Naive B cell (primary cell): ENCODE data around the gene NGF. TPM values are rescaled to one million over a fixed set of nuclear protein-coding genes. Genes with fewer than 3 reads are reported as not detected.

Experiments used
- ATAC-seq, 2 donors: fragments of 150-1000 bp; cut with Tn5 transposase; 2 replicates each; pipeline ENCODE4 v1.10.0; 2021; ENCODE audit warnings: low read depth in 2 of 2, mild to moderate bottlenecking in 2 of 2, moderate library complexity in 2 of 2
- DNase-seq: peaks from one replicate; pipeline ENCODE4 v3.0.0; 2022
- H3K27ac Mint-ChIP-seq, 6 donors: one replicate each; pipeline ENCODE4 v1.8.0; 2020 to 2022; ENCODE audit warnings: mild to moderate bottlenecking in 6 of 6, mixed read lengths in 6 of 6, moderate library complexity in 5 of 6, inconsistent platforms in 2 of 6
- H3K27me3 Mint-ChIP-seq, 3 donors: one replicate each; pipeline ENCODE4 v1.8.0; 2021 to 2022; ENCODE audit warnings: mixed read lengths in 3 of 3, mild to moderate bottlenecking in 1 of 3
- H3K36me3 Mint-ChIP-seq, 2 donors: one replicate each; pipeline ENCODE4 v1.8.0; 2020 to 2022; ENCODE audit warnings: mixed read lengths in 2 of 2, inconsistent platforms in 1 of 2, mild to moderate bottlenecking in 1 of 2
- H3K4me1 Mint-ChIP-seq, 3 donors: one replicate each; pipeline ENCODE4 v1.8.0; 2020 to 2022; ENCODE audit warnings: mixed read lengths in 3 of 3, inconsistent platforms in 1 of 3, mild to moderate bottlenecking in 1 of 3, moderate library complexity in 1 of 3
- H3K4me3 Mint-ChIP-seq, 8 donors: one replicate each; pipeline ENCODE4 v1.8.0; 2020 to 2022; ENCODE audit warnings: mild to moderate bottlenecking in 8 of 8, mixed read lengths in 8 of 8, moderate library complexity in 8 of 8, inconsistent platforms in 2 of 8
- H3K9me3 Mint-ChIP-seq, 7 donors: one replicate each; pipeline ENCODE4 v1.8.0; 2020 to 2022; ENCODE audit warnings: mixed read lengths in 7 of 7, mild to moderate bottlenecking in 5 of 7, inconsistent platforms in 2 of 7, moderate library complexity in 1 of 7
- polyA plus RNA-seq, 6 donors: library from polyadenylated mRNA; unstranded; fragments of 300-500 nt; fragmentation: Illumina TruSeq; gene quantifications; one replicate each; pipeline ENCODE4 v1.2.3, GENCODE V29; 2021; ENCODE audit warnings: low read depth in 6 of 6

NGF gene
- polyA plus RNA-seq, 6 donors from 2014 or later = not detected

DNA sequence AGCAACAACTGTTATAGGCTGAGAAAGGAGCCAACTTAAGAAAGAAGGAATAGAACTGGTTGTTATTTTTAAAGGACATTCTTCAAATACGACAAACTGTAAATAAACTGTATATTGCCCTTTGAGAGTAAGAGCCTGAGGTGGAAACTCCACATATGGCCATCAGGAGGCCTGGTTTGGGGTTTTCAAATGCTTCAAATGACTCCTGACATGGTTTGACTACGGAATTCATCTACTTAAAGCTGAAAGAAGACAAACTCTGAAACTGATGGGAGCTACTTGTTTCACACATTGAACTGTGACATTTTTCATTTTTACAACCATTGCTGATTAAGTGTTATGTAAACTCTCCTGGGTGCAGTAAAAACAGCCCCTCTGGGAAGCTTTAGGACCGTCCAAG is 59.8 kb downstream of the NGF start:
- Mint-ChIP-seq H3K4me3 (no peak overlapping the region), H3K9me3 (peaks cover 0 to 17% (median 4%) of the 10 kb centered on the region in 7 donors), H3K36me3 (no peaks in the 10 kb centered on the region), H3K27me3 (peaks cover 0 to 5% (median 0%) of the 10 kb centered on the region in 3 donors), H3K4me1 (no peaks in the 10 kb centered on the region), H3K27ac (no peak overlapping the region)
- ATAC-seq = no peak
- DNase-seq = no peak

DNA sequence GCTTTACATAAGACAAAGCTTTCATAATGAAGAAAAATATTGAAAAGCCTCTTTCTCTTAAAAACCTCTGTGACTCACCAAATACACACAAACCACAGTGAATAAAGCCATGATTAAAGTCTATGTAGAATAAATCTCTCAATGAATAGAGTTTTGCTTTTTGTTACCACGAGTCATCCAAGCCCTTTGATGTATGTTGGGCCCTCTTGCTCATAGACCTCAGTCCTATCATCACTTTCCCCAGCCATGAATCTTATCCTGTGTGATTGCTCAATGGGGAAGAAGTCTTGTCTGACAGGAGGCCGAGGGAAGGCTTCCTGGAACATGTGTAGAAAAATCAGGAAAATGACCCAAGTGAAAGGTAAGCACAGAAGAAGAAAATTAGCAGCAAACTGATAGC is 60.8 kb downstream of the NGF start:
- Mint-ChIP-seq H3K27ac (no peak overlapping the region), H3K27me3 (peaks cover 3 to 8% (median 5%) of the 10 kb centered on the region in 3 donors), H3K4me1 (no peaks in the 10 kb centered on the region), H3K36me3 (no peaks in the 10 kb centered on the region), H3K9me3 (peaks cover 0 to 17% (median 4%) of the 10 kb centered on the region in 7 donors), H3K4me3 (no peak overlapping the region)
- ATAC-seq (no peak), DNase-seq (no peak)

DNA sequence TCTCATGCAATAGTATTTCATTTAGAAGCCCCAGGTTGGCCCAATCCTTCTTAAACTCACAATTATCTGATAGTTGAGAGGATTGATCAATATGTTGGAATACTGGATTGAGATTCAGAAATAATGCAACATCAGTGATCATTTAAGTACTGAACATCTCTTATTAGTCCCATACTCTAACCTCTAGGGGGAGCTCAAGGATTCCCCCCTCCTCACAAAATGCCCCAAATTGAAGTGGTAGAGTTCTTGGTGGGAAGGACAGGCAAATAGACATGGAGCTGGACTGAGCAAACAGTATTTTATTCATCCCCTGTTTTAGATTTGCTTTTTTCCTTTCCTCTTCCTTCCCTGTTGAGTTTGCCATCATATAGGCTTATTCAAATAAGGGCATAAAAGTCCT is 62.8 kb downstream of the NGF start:
- no peaks in the 10 kb centered on the region for H3K36me3 Mint-ChIP-seq
- H3K4me1 Mint-ChIP-seq = no peaks in the 10 kb centered on the region
- H3K9me3 Mint-ChIP-seq = peaks cover 0 to 17% (median 4%) of the 10 kb centered on the region in 7 donors
- H3K27ac Mint-ChIP-seq = no peak overlapping the region
- H3K4me3 Mint-ChIP-seq = no peak overlapping the region
- H3K27me3 Mint-ChIP-seq = peaks cover 5 to 10% (median 8%) of the 10 kb centered on the region in 3 donors
- ATAC-seq (no peak), DNase-seq (no peak)

DNA sequence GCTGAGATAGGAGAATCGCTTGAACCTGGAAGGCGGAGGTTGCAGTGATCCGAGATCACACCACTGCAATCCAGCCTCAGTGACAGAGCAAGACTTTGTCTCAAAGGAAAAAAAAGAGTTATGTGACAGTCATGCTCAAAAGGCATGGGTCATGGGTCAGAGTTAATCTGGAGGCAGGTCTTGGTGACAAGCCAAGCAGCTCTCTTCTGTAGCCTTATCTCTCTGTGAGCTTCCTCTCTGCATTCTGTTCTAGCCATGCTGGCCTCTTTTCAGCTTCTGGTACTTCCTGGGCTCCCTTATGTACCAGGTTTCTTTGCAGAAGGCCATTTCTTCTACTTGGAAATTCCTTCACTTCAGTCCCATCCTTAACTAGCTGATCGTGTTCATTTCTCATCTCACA is 63.6 kb downstream of the NGF start:
- Mint-ChIP-seq H3K36me3 (no peaks in the 10 kb centered on the region), H3K4me1 (no peaks in the 10 kb centered on the region), H3K9me3 (peaks cover 0 to 17% (median 4%) of the 10 kb centered on the region in 7 donors), H3K4me3 (no peak overlapping the region), H3K27ac (no peak overlapping the region), H3K27me3 (peaks cover 5 to 10% (median 8%) of the 10 kb centered on the region in 3 donors)
- DNase-seq (no peak), ATAC-seq (no peak)

DNA sequence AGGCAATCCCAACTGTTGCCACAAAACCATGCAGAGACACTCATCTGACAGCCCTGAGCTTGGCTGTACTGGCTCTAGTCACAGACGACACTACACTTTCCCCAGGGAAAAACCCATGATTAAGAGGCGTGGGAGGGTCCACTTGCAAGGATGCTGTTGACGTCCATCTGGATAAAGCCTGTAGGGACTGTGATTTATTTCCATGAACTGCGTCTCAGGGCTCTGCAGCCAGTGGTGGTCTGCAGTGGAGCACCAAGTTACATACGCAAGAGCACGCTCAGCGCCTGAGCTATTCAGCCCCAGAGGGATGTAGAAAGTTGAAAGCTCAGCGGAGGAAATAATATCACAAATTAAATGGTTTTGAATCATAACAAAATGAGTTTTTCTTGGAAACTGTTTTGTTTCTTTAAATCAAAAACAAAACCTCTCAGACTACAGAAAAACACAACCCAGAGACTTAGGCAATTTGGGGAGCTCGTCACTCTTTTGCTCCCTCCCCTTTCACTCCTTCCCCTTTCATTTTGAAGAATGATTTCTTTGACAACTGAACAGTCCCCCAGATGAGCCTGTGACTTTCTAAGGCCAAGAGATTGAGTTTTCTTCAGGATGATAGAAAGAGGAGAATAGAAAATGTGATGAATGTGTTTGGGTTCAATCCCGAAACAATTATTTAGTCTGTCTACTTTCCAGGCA is 71.2 kb downstream of the NGF start:
- Mint-ChIP-seq H3K36me3 (no peaks in the 10 kb centered on the region), H3K9me3 (peaks cover 0 to 5% (median 0%) of the 10 kb centered on the region in 7 donors), H3K27me3 (peaks cover 7 to 18% (median 14%) of the 10 kb centered on the region in 3 donors), H3K27ac (no peak overlapping the region), H3K4me1 (no peaks in the 10 kb centered on the region), H3K4me3 (no peak overlapping the region)
- no peak for ATAC-seq
- DNase-seq = no peak

DNA sequence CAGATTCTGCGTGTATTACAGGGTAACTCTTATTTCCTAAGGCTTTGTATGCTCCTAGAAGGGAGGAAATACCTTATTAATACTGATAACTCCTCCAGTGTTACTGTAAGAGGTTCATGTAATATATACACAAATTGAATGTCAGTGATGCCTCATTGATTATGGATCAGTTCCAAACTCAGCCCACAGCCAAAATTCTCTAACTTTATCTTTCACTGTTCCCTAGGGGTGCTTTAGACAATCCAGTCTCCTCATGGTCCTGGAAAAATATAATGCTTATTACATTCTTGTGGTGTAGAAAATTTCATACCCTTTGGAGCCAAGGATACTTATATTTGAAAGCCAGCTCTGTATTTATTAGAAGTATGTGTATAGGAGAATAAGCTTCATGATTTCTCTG is 73.0 kb downstream of the NGF start:
- no peak overlapping the region for H3K4me3 Mint-ChIP-seq
- ATAC-seq = no peak
- H3K4me1 Mint-ChIP-seq = no peaks in the 10 kb centered on the region
- H3K27ac Mint-ChIP-seq = no peak overlapping the region
- peaks cover 7 to 18% (median 14%) of the 10 kb centered on the region in 3 donors for H3K27me3 Mint-ChIP-seq
- no peak for DNase-seq
- no peaks in the 10 kb centered on the region for H3K36me3 Mint-ChIP-seq
- H3K9me3 Mint-ChIP-seq = peaks cover 0 to 5% (median 0%) of the 10 kb centered on the region in 7 donors

DNA sequence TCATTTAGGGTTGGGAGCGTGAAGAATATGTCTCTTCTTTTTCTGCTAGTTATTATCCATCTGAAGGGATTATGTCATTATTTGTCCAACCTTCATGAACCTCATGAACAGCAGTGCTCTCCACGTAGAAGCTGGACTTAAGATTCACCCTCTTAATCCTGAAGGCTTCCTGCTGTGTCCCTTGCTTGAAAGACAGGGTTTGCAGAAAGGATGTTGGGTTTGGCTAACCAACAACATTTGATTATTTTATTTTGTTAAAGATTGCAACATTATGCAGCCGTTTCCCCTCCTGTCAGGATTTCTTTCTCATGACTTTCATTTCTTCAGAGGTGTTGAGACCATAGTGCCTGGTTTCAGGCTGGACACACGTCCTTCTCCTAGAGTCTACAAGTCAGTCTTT is 75.2 kb downstream of the NGF start:
- H3K36me3 Mint-ChIP-seq = peaks cover 0 to 9% of the 10 kb centered on the region in 2 donors
- H3K27ac Mint-ChIP-seq = no peak overlapping the region
- H3K9me3 Mint-ChIP-seq = peaks cover 5 to 13% (median 7%) of the 10 kb centered on the region in 7 donors
- DNase-seq (no peak), ATAC-seq (no peak)
- no peaks in the 10 kb centered on the region for H3K4me1 Mint-ChIP-seq
- no peak overlapping the region for H3K4me3 Mint-ChIP-seq
- H3K27me3 Mint-ChIP-seq = peaks cover 0 to 14% (median 7%) of the 10 kb centered on the region in 3 donors

DNA sequence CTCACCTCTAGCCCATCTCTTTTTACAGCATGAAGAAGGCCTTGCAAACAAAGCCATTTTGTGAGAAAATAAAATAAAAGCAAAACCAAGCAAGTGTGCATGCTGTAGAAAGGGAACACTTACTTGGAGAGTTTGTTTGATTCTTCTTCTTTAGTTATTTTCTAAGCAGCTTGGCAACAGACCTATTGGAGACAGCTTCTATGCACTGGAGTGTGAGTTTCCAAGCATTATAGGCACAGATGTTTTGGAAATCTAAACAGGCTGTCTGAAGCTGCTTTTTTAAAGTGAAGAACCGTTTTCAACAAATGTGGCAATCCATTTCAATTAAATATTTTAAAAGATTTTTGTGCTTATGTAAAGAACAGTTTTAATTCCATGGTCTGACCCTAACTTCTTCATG is 76.6 kb downstream of the NGF start:
- Mint-ChIP-seq H3K27ac (no peak overlapping the region), H3K4me3 (no peak overlapping the region), H3K36me3 (peaks cover 0 to 9% of the 10 kb centered on the region in 2 donors), H3K4me1 (no peaks in the 10 kb centered on the region), H3K27me3 (peaks cover 0 to 14% (median 7%) of the 10 kb centered on the region in 3 donors), H3K9me3 (peaks cover 5 to 20% (median 8%) of the 10 kb centered on the region in 7 donors)
- DNase-seq (no peak), ATAC-seq (no peak)

DNA sequence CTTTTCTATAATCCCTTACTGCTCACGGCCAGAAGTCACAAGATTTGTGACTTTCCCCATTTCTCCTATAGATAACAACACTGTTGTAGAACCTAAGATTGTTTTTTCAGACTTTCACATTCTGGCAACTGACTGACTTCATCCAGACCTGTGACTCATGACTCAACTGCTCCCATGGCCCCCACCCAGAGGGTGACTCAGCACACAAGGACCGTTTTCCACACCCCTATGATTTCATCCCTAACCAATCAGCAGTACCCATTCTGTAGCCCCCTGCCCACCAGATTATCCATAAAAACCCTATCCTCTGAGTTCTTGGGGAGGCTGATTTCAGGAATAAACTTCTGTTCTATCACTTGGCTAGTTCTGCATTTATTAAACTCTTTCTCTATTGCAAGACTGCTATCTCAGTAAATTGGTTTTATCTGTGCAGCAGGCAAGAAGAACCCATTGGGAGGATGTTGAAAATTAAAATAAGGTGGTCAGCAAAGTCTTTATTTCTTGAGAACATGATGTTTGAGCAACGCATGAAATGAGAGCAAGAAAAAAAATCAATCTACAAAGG is 79.7 kb downstream of the NGF start:
- ATAC-seq = no peak
- H3K36me3 Mint-ChIP-seq = peaks cover 0 to 9% of the 10 kb centered on the region in 2 donors
- H3K9me3 Mint-ChIP-seq = peaks cover 7 to 36% (median 11%) of the 10 kb centered on the region in 7 donors
- DNase-seq = no peak
- H3K4me3 Mint-ChIP-seq = no peak overlapping the region
- H3K4me1 Mint-ChIP-seq = no peaks in the 10 kb centered on the region
- H3K27me3 Mint-ChIP-seq = peaks cover 0 to 5% (median 0%) of the 10 kb centered on the region in 3 donors
- no peak overlapping the region for H3K27ac Mint-ChIP-seq

DNA sequence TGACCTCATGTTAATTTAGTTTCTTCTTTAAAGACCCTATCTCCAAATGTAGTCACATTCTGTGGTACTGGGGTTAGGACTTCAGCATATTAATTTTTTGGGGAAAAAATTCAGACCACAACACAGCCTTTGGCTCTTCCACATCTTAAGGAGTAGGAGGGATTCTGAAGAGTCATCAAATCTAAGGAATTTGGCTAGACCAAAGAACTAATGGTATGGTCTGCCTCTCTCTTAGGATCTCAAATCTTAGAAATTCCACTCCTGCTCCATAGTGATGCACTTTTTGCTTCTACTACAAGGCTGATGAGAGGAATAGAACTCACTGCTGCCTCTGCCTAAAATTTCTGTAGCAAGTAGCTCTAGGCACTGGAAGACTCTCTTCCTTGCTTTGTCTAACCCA is 80.5 kb downstream of the NGF start:
- peaks cover 7 to 38% (median 11%) of the 10 kb centered on the region in 7 donors for H3K9me3 Mint-ChIP-seq
- no peaks in the 10 kb centered on the region for H3K4me1 Mint-ChIP-seq
- no peak overlapping the region for H3K4me3 Mint-ChIP-seq
- H3K27me3 Mint-ChIP-seq = peaks cover 0 to 5% (median 0%) of the 10 kb centered on the region in 3 donors
- DNase-seq (no peak), ATAC-seq (no peak)
- peaks cover 0 to 9% of the 10 kb centered on the region in 2 donors for H3K36me3 Mint-ChIP-seq
- no peak overlapping the region for H3K27ac Mint-ChIP-seq

DNA sequence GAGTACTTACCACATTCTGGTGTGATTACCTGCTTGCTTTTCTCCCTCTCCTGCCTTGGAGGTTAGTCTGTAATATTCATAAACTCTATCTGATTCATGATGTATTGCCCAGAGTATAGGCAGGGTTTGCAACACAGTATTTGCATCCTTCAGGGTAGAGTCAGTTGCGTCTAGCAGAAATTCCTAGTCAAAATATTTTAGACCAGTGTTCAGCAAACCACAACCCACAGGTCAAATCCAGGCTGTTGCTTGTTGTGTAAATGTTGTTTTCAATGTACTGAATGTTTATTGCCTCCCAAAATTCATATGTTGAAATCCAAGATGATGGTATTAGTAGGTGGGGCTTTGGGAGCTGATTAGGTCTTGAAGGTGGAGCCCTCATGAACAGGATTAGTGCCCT is 82.9 kb downstream of the NGF start:
- Mint-ChIP-seq H3K4me1 (no peaks in the 10 kb centered on the region), H3K36me3 (peaks cover 0 to 9% of the 10 kb centered on the region in 2 donors)

DNA sequence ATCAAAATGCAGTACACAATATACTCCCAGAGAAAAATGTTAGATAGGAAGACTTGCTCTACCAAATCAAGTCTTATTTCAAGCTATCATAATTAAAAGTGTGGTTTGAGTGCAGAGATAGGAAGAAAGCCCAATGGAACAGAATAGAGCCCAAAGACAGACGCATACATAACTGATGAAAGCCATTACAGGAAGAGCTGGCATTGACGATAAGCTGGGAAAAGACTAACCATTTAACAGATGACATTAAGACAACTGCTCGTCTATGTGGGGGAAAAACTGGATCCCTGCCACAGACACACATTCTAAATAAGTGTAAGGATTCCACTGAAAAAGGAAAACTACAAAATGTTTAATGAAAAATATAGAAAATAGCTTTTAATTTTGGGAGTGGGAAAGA is 85.5 kb downstream of the NGF start:
- no peak overlapping the region for H3K27ac Mint-ChIP-seq
- ATAC-seq = no peak
- no peak for DNase-seq
- H3K4me1 Mint-ChIP-seq = no peaks in the 10 kb centered on the region
- H3K36me3 Mint-ChIP-seq = no peaks in the 10 kb centered on the region
- peaks cover 0 to 3% (median 0%) of the 10 kb centered on the region in 3 donors for H3K27me3 Mint-ChIP-seq
- H3K9me3 Mint-ChIP-seq = peaks cover 0 to 35% (median 7%) of the 10 kb centered on the region in 7 donors
- no peak overlapping the region for H3K4me3 Mint-ChIP-seq

More for the DNA sequence above, 82.9 kb downstream of the NGF start:
- H3K4me3 Mint-ChIP-seq = no peak overlapping the region
- H3K9me3 Mint-ChIP-seq = peaks cover 8 to 38% (median 11%) of the 10 kb centered on the region in 7 donors
- no peaks in the 10 kb centered on the region for H3K27me3 Mint-ChIP-seq
- H3K27ac Mint-ChIP-seq = no peak overlapping the region
- ATAC-seq (no peak), DNase-seq (no peak)

DNA sequence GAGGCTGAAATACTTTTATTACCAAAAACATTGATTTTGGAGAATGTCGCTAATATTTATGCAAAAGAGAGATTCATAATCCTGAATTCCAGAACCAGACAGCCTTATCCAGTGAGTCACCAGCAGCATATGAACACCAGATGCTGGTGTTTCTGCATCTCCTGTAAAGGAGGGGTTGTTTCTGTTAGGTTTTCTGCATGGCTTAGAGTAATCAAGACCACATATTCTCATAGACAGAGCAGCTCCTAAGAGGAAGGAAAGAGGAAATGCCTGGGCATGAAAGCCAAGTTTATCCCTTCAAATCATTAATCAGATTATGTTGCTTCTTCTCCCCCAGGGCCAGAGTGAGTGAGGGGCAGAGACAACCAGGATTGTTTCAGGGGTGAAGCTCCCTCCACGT is 86.2 kb downstream of the NGF start:
- no peak for ATAC-seq
- Mint-ChIP-seq H3K9me3 (peaks cover 0 to 30% (median 7%) of the 10 kb centered on the region in 7 donors), H3K27me3 (peaks cover 0 to 7% (median 0%) of the 10 kb centered on the region in 3 donors), H3K27ac (no peak overlapping the region), H3K36me3 (no peaks in the 10 kb centered on the region), H3K4me1 (no peaks in the 10 kb centered on the region), H3K4me3 (no peak overlapping the region)
- DNase-seq = no peak

DNA sequence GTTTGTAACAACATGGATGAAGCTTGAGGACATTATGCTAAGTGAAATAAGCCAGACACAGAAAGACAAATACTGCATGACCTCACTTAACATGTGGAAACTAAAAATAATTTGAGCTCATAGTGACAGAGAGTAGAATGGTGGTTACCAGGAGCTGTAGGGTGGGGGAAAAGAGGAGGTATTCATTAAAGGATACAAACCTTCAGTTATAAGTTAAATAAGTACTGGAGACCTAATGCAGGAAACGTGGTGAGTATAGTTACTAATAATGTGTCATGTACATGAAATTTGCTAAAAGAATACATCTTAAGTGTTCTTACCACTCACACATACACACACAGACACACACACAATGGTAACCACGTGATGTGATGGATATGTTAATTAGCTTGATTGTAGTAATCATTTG is 86.7 kb downstream of the NGF start:
- DNase-seq = no peak
- H3K4me3 Mint-ChIP-seq = no peak overlapping the region
- H3K27ac Mint-ChIP-seq = no peak overlapping the region
- H3K27me3 Mint-ChIP-seq = peaks cover 0 to 7% (median 0%) of the 10 kb centered on the region in 3 donors
- H3K9me3 Mint-ChIP-seq = peaks cover 0 to 30% (median 7%) of the 10 kb centered on the region in 7 donors
- ATAC-seq = no peak
- no peaks in the 10 kb centered on the region for H3K4me1 Mint-ChIP-seq
- H3K36me3 Mint-ChIP-seq = no peaks in the 10 kb centered on the region
